GM21447 (cell line): ENCODE measurements around the gene PFKFB3.
"Not testable (repeated sequence)": the region's sequence is repeated elsewhere in the genome, so short reads cannot be mapped to it uniquely, and the experiment has no call there.

ENCODE experiments used
- ATAC-seq: cut with Tn5 transposase; IDR thresholded peaks from one replicate; pipeline ENCODE4 v1.9.1; 2021; ENCODE audit not compliant: unreplicated experiment

PFKFB3 gene

DNA sequence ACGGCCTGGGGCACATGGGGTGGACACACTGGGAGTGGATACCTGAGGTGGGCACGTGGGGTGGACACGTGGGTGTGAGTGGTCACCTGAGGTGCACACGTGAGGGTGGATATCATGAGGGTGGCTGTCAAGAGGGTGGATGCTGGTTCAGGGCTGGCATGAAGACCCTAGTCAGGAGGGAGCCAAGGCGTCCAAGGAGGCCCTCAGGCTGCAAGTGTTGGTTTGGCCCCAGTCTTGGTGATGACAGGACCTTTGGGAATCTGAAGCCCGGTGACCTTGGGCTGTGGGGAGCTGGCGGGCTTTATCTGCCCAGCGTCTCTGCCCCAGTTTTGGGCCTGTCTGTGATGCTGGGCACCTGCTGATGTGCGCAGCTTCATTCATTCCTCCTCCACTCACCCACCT lies 24.9 kb upstream of the PFKFB3 start:
- ATAC-seq: no peak

DNA sequence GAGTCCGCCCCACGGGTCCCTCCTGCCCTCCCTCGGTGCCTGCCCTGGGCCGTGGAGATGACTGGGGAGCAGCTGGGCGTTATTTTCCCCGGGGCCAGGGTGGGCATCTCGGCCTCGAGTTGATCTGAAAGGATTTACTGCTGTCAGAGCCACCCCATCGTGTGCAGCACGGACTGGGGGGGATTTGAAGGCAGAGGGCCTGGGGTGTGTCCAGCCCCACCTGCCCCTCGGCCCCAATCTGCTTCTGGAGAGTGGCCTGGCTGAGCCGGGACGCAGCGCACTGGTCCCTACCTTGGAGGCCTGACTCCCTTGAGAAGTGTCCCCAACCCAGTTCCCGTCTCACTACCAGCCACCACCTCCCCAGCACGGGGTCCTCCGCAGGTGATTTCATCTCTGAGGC lies 24.2 kb upstream of the PFKFB3 start:
- no peak for ATAC-seq

DNA sequence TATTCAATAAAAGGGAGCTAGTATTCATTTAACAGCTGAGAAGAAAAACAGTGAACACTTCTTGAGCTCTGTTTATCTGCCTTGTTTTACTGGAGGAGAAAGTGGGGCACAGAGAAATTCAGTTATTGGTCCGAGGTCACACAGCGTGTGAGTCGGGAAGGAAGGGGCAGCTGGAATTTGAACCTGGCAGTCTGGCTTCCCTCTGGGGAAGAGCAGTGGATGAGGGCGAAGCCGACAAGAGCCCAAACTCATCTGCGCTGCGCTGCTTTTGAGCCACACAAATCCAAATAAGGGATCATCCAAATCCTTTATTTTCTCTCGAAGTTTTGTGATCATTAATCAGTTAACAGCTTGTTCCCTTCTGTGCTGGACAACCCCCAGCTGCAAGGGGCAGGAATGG lies 23.7 kb upstream of the PFKFB3 start:
- ATAC-seq: no peak

DNA sequence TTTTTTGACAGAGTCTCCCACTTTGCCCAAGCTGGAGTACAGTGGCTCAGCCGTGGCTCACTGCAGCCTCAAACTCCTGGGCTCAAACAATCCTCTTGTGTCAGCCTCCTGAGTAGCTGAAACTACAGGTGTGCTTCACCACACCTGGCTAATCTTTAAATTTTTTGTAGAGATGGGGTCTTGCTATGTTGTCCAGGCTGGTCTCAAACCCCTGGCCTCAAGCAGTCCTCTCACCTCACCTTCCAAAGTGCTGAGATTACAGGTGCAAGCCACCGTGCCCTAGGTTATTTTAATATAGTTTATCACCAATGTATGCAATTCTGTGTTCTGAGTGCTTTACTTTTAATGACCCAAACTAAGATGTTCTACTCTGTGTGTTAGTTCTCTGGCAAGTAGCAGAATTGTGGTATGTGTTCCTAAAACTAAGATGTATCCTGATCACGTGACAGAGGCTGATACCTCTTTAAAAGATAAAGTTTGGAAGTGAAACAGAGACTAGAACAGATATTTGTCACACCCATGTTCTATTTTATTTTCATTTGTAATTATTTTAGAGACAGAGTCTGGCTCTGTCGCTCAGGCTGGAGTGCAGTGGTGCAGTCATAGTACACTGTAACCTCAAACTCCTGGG lies 22.1 kb upstream of the PFKFB3 start:
- no peak for ATAC-seq

DNA sequence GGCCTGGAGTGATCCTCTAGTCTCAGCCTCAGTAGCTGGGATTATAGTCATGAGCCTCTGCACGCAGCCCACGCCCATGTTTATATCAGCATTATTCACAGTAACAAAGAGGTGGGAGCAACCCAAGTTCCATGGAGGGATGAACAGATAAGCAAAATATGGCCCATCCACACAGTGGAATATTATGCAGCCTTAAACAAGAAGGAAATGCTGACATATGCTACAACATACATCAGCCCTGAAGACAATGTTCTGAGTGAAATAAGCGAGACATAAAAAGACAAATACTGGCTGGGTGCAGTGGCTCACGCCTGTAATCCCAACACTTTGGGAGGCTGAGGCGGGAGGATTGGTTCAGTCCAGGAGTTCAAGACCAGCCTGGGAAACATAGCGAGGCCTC lies 21.5 kb upstream of the PFKFB3 start:
- no peak for ATAC-seq

DNA sequence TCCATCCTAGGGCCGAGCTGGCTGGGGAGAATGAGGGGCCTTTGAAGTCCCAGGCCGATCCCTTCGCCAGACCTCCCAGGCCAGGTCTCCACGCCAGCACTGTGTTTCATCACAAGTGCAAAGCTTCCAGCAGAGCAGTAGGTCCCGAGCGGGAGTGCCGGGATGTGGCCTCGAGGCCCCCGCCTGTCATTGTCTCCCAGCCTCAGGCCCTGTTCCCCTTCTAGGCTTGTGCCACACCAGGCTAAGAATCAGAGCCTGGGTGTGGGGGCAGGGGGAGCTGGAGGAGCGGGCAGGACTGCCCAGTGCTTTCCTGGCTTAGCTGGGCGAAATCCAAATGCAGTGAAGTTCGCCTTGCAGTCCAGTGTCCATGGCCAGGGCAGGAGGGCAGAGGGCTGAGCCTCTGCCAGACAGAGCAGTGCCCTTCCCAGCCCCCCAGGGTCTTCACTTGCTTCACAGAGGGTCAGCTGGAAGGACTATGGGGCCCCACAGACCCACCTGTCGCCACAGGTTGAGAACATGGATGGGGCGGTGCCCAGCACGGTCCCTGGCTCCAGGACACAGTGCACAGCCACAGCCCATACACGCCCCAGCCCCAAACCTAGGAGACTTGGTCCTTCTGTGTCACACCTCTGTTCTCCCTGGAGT lies 20.2 kb upstream of the PFKFB3 start:
- no peak for ATAC-seq

DNA sequence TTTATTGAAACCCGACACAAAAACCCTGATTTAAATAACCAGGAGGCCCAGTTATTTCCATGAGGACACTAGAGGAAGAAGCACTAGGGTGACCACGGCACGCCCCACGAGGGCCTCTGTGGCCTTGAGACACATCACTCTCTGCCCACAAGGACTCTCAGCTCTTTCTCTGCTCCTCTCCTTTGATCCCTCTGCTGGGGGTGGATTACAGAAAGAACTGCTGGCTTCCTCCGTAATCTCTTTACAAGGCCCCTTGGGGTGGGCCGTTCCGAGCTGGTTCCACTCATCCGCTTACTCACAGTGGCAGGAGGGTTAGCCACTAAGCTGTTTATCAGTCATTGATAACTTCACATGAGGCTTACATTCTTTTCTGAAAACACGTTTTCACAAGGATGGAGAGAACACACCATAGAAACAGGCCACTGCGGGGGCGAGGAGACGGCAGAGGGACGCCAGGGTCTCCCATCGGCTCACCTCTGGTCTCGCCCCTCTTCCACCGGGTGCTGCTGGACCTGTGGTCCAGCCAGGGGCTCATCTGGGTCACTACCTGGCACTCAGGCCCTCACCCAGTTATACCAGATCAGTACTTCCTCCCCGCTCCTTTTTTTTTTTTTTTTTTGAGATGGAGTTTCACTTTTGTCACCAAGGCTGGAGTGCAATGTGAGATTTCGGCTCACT lies 17.6 kb upstream of the PFKFB3 start:
- ATAC-seq: no peak

DNA sequence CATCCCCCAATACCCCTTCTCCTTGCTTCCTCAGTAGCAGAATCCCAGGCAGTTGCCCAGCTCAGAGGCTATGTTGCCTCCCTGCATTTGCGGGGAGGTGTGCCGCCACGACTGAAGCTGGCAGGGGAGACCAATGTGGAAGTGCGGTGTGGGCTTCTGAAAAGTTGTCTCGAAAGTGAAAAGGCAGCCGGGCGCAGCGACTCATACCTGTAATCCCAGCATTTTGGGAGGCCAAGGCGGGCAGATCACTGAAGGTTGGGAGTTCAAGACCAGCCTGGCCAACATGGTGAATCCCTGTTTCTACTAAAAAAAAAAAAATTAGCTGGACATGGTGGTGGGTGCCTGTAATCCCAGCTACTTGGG lies 15.9 kb upstream of the PFKFB3 start:
- no peak for ATAC-seq

DNA sequence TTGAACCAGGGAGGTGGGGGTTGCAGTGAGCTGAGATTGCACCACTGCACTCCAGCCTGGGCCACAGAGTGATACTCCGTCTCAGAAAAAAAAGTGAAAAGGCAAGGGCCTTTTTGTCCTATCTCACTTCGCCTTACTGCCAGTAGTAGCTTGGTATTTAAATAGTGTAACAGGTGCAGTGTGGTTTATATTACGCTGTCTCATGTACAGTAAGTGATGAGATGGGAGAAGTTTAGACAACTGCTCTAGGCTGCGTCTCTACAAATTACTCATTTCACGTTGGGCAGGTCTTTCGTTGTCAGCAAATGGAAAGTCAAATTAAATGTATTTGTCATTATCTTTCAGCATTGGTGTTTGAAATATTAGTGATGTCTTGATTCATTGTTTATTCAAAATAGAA lies 15.5 kb upstream of the PFKFB3 start:
- no peak for ATAC-seq

DNA sequence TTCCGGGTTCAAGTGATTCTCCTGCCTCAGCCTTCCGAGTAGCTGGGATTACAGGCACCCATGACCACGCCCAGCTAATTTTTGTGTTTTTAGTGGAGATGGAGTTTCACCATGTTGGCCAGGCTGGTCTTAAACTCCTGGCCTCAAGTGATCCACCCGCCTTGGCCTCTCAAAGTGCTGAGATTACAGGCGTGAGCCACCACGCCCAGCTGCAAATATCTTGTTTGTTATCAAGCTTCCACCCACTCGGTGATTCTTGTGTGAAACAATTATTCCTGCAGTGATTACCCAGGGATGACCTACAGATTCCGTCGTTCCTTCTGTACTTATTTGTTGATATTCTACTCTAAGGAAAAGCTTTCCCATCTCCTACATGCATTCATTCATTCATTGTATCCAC lies 12.7 kb upstream of the PFKFB3 start:
- ATAC-seq: not testable (repeated sequence)

DNA sequence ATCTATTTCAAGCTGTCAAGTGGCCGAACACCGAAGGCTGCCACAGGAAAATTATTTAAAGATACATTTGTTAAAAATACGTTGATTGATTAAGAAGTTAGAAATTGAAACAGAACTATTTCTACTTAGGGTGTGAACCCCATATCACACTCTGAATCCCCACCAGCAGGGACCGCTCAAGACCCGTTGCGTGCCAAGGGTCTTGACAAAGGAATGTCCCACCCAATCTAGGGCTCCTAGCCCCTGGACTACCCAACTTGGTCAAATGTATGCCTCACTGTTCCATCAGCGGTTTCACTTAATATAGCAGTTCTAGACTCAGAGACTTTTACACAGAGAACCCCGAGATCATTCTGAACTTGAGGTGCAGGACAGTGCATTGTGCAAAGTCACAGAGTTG lies 11.6 kb upstream of the PFKFB3 start:
- ATAC-seq: no peak

DNA sequence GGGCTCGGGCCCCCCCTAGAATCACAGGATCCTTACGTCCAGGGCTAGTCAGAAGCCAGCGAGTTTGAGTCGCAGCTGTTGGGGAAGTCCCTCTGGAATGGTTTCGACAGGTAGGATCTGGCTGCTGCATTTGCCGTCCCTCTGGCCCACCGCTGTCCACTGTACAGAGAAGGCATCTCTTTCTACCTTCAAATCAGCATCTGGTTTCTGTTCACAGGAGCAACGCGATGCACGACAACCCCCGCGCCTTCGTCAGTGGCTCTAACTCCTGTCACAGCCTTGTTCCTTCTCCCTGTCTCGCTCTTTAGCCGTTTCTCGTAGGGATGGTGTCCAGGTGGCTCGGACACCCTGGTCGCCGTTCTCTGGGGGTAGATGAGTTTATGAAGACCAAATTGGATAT lies 11.2 kb upstream of the PFKFB3 start:
- ATAC-seq: no peak

DNA sequence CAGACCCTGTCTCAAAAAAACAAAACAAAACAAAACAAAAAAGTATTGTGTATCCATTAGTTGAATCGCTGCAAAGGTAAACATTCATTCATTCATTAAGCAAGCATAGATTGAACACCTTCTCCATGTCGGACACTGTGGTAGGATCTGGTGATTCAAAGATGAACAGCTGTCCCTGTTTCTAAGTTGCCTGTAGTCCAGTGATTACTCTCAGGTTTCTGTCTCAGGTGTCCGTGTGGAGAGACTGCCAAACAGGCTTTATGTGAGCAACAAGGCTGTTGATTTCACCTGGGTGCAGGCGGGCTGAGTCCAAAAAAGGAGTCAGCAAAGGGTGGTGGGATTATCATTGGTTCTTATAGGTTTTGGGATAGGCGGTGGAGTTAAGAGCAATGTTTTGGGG lies 9.4 kb upstream of the PFKFB3 start:
- not testable (repeated sequence) for ATAC-seq

DNA sequence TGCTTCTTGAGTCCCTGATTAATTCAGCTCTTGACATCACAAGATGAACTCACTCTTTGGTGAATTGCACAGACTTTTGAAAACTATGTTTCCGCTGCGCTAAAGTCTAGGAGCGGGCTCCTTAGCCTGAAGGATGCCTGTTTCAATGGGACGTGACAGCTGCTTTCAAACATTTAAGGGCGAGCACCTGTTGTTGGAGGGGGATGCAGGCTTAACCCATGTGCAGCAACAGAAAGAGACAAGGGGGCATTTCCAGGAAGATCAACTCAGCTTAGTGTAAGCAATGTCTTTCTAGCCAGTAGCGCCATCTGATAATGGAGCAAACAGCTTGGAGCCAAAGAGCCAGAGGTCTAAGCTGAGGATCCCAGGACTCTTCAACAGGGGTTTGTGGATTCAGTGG lies 8.4 kb upstream of the PFKFB3 start:
- ATAC-seq: no peak

DNA sequence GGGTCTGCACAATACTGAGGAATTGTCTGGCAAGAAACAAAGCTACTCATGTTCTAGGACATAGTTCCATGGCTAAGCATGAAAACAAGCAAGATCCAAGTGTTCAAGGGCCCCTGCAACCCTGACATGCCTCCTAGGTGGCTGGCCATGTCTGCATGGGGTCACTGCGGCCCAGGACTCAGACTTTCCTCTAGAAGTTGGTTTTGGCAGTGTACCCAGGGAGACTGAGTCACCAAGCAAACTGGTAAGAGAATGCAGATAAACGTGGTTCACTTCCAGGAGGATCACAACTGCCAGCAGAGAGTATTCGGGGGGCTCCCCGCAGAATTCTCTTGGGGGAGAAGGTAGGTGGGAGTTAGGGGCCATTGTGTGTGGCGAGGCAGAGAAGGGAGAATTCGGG lies 7.4 kb upstream of the PFKFB3 start:
- ATAC-seq: no peak

DNA sequence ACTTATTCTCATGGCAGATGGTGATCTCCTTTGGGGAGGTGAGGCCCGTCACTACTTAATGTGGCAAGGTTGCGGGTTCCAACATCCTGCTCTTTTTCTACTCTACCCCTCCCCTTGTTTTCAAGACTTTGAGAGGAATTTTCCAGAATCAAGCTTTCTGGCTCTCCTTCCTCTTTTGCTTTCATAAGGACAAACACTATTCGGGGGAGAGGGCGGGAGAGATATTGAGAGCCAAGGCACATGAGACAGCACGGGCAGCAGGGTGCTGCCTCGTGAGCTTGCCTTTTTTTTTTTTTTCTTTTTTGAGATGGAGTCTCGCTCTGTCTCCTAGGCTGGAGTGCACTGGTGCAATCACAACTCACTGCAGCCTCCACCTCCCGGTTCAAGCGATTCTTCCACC lies 6.9 kb upstream of the PFKFB3 start:
- no peak for ATAC-seq

DNA sequence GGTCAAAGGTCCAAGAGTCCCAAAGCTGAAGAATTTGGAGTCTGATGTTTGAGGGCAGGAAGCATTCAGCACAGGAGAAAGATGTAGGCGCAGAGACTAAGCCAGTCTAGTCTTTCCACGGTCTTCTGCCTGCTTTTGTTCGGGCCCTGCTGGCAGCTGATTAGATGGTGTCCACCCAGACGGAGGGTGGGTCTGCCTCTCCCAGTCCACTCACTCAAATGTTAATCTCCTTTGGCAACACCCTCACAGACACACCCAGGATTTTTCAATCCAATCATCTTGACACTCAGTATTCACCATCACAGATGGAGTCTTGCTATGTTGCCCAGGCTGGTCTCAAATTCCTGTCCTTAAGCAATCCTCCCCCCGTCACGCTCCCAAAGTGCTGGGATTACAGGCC lies 6.2 kb upstream of the PFKFB3 start:
- not testable (repeated sequence) for ATAC-seq

DNA sequence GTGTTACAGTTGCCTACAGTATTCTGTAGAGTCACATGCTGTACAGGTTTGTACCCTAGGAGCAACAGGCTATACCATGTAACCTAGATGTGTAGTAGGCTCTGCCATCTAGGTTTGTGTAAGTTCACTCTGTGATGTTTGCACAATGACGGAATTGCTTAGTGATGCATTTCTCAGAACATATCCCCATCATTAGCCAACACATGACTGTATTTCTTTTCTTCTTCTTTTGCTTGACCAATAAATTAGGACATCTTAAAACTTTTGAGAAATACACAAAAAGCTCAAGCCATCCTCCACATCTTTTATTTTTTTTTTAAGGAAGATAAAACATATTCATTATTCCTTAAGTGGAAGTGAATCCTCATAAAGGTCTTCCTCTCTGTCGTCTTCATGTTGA lies 5.4 kb upstream of the PFKFB3 start:
- ATAC-seq: no peak

DNA sequence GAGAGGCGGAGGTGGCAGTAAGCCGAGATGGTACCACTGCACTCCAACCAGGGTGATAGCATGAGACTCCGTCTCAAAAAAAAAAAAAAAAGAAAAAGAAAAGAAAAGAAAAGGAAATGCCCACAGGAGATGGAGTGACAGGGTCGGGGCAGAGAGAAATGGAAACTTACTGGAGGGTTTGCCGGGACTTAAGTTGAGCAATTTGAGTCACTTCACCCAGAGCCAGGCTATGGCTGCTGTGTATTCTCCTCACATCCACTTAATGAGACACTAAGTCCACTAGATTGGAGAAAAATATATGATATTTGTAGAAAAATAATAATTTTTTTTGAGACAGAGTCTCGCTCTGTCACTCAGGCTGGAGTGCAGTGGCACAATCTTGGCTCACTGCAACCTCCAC lies 4.6 kb upstream of the PFKFB3 start:
- ATAC-seq: no peak

DNA sequence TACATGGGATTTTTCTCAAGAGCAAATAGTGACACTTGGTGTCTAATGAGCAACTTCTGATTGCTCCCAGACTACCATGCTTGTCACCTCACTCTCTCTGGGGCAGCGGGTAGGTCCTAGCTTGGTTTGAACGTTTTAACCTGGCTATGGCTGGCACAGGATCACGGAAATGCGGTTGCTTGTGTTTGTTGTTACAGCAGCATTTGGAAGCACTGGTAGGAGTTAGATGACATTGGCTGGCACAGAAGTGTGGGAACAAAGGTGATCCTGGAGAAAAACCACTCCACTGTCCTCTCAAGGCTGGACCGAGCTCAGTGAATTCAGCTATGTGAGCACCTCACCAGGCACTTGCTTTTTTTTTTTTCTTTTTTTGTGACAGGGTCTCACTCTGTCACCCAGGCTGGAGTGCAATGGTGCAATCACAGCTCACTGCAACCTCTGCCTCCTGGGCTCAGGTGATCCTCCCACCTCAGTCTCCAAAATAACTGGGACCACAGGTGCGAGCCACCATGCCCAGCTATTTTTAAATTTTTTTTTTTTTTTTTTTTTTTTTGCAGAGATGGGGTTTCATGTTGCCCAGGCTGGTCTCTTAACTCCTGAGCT lies 3.5 kb upstream of the PFKFB3 start:
- no peak for ATAC-seq

DNA sequence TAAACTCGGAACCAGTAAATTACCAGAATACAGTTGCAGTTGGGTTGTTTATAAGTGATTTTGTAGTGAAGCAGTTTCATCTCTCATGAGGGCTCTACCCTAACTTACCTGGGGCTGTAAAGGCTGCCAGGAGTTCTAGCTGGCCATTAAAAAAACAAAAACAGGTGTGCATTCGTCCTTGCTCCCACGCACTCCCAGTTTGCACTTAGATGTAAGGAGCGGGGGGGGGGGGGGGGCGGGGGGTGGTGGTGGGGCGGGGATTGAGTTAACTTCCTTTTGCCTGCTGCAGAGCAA lies 2.3 kb upstream of the PFKFB3 start:
- ATAC-seq: no peak

DNA sequence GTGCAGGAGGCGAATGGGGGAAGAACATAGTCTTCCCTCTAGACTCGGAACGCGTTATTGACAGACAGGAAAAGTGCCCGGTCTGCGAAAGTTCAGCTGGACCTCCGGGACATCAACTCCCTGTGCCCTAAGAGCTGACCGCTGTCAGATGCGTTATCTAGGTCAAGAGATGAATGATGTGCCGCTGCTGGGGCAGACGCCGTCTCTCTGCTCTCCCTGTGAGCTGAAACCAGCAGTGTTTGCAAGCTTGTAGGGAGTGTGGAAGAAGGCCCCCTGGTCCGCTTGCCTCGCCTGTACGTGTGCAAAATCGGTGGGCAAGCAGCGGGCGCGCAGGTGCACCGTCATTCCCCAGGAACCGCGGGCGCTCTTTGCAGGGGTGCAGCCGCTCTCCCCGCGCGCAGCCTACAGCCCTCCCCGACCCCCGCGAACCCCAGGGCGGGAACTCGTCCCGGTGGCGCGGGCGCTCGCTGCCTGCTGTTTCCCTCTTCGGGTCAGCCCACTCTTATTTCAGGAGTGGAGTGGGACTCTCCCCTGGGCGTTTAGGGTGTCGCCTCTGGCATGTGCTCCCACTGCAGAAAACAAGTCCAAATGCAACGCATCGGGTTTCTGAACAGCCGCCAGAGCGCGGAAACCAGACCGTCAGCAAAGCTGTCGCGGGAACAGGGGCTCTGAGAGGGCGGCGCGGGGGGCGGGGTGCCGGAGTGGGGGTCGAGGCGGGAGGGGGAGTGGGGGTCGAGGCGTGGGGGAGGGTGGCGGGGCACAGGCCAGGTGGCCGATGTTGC lies 1.8 kb upstream of the PFKFB3 start:
- peak; percentile 1 for ATAC-seq
